Esophagus muscularis mucosa (tissue), 4 donors: ENCODE measurements around the gene SH3PXD2A.

Experiments used
- EP300 ChIP-seq: sonication (generic); formaldehyde crosslinking; IDR thresholded peaks from one replicate; pipeline ENCODE4 v1.6.1; 2017; ENCODE audit warnings: antibody characterized with exemption
- POLR2A ChIP-seq: fragments of 450-650 bp; IDR thresholded peaks from one replicate; pipeline ENCODE4 v1.6.1; 2017; ENCODE audit warnings: antibody characterized with exemption, moderate library complexity, mild to moderate bottlenecking, low read depth
- POLR2AphosphoS5 ChIP-seq, 2 donors: sonication (generic); formaldehyde crosslinking; IDR thresholded peaks; one replicate each; pipeline ENCODE4 v1.6.1; 2017; ENCODE audit warnings: antibody characterized with exemption in 2 of 2
- TF ChIP-seq, protein P1 (sequence below), 3 experiments: fragments of 200-600 bp in 2 of 3; fragments of 450-650 bp in 1 of 3; sonication (generic) in 2 of 3; IDR thresholded peaks; one replicate each; pipeline ENCODE4 v1.5.1; 2017 to 2019; ENCODE audit warnings: antibody characterized with exemption in 3 of 3, mild to moderate bottlenecking in 2 of 3, moderate library complexity in 1 of 3

- TF ChIP-seq POLR2AphosphoS5 (IDR thresholded peaks at IDR 0.05) (no peak), POLR2A (no peak), EP300 (no peak)
- TF ChIP-seq, protein P1, sequence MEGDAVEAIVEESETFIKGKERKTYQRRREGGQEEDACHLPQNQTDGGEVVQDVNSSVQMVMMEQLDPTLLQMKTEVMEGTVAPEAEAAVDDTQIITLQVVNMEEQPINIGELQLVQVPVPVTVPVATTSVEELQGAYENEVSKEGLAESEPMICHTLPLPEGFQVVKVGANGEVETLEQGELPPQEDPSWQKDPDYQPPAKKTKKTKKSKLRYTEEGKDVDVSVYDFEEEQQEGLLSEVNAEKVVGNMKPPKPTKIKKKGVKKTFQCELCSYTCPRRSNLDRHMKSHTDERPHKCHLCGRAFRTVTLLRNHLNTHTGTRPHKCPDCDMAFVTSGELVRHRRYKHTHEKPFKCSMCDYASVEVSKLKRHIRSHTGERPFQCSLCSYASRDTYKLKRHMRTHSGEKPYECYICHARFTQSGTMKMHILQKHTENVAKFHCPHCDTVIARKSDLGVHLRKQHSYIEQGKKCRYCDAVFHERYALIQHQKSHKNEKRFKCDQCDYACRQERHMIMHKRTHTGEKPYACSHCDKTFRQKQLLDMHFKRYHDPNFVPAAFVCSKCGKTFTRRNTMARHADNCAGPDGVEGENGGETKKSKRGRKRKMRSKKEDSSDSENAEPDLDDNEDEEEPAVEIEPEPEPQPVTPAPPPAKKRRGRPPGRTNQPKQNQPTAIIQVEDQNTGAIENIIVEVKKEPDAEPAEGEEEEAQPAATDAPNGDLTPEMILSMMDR (IDR thresholded peaks at IDR 0.05), result no peak
Measured at GRCh38 chr10:103680869-103681236, 174.5 kb downstream of the SH3PXD2A start.
